Stimulated activated CD8-positive, alpha-beta memory T cell treated with anti-CD3 and anti-CD28 coated beads, Interleukin-15, amount 100 ng/mL, for 1 hour (primary cell): ENCODE measurements around the gene RASSF5.

Experiments used
- DNase-seq: peaks from one replicate; pipeline ENCODE4 v3.0.0-alpha.2; 2020; ENCODE audit warnings: low read depth

The RASSF5 gene

GRCh38 chr1:206497774-206498173, 9.6 kb upstream of the RASSF5 start:
- no peak for DNase-seq

GRCh38 chr1:206498685-206499084, 8.6 kb upstream of the RASSF5 start:
- no peak for DNase-seq

- no peak for DNase-seq
These were observed 7.3 kb upstream of the RASSF5 start for GRCh38 chr1:206500046-206500445.

GRCh38 chr1:206501881-206502280, 5.5 kb upstream of the RASSF5 start:
- DNase-seq, result no peak

GRCh38 chr1:206502403-206502802, 4.9 kb upstream of the RASSF5 start:
- DNase-seq, result no peak

GRCh38 chr1:206502812-206503211, 4.5 kb upstream of the RASSF5 start:
- DNase-seq, result no peak

- DNase-seq, result no peak
These were observed 3.6 kb upstream of the RASSF5 start for GRCh38 chr1:206503591-206504362.

GRCh38 chr1:206504363-206504713, 3.0 kb upstream of the RASSF5 start:
- DNase-seq, result no peak

- DNase-seq, result no peak
These were observed 1.5 kb upstream of the RASSF5 start for GRCh38 chr1:206505702-206506355.

GRCh38 chr1:206506405-206507283, 687 bp upstream of the RASSF5 start:
- DNase-seq, result no peak

GRCh38 chr1:206508130-206508889, 979 bp downstream of the RASSF5 start:
- no peak for DNase-seq

- DNase-seq, result no peak
These were observed 1.6 kb downstream of the RASSF5 start for GRCh38 chr1:206508956-206509355.

GRCh38 chr1:206509612-206510257, 2.4 kb downstream of the RASSF5 start:
- DNase-seq, result no peak

GRCh38 chr1:206510371-206510770, 3.0 kb downstream of the RASSF5 start:
- DNase-seq, result no peak

- DNase-seq, result no peak
These were observed 4.2 kb downstream of the RASSF5 start for GRCh38 chr1:206511362-206512057.

GRCh38 chr1:206512058-206512850, 4.9 kb downstream of the RASSF5 start:
- DNase-seq, result no peak

- no peak for DNase-seq
These were observed 5.5 kb downstream of the RASSF5 start for GRCh38 chr1:206512851-206513180.

GRCh38 chr1:206513312-206514111, 6.2 kb downstream of the RASSF5 start:
- no peak for DNase-seq

GRCh38 chr1:206514813-206515387, 7.6 kb downstream of the RASSF5 start:
- no peak for DNase-seq
